IPS DF 6.9 (cell line): ENCODE data around the gene POLR1E.
"Not testable (repeated sequence)": the region's sequence is repeated elsewhere in the genome, so short reads cannot be mapped to it uniquely, and the experiment has no call there.

Experiments used
- DNase-seq: peaks from one replicate; pipeline ENCODE4 v3.0.0-alpha.2; 2013; ENCODE audit warnings: low read depth, low spot score
- H3K27ac ChIP-seq: one replicate; pipeline ENCODE4 v1.5.1; 2013; ENCODE audit warnings: low read length, control low read depth
- H3K27me3 ChIP-seq: 2 replicates; pipeline ENCODE4 v1.6.1; 2013; ENCODE audit warnings: mild to moderate bottlenecking, low read length; ENCODE audit not compliant: control insufficient read depth, insufficient read depth
- H3K36me3 ChIP-seq: 2 replicates; pipeline ENCODE4 v1.6.1; 2013; ENCODE audit warnings: low read length; ENCODE audit not compliant: control insufficient read depth, insufficient read depth
- H3K4me1 ChIP-seq: 2 replicates; pipeline ENCODE4 v1.6.1; 2013; ENCODE audit warnings: low read length; ENCODE audit not compliant: control insufficient read depth, insufficient read depth
- H3K4me3 ChIP-seq: 2 replicates; pipeline ENCODE4 v1.5.1; 2013; ENCODE audit warnings: mild to moderate bottlenecking, low read length
- H3K9me3 ChIP-seq: 2 replicates; pipeline ENCODE4 v1.6.1; 2013; ENCODE audit warnings: low read length, inconsistent platforms; ENCODE audit not compliant: control insufficient read depth, insufficient read depth
- WGBS: extraction: QIAGEN DNeasy Blood & Tissue Kit; methylation state at CpG from one replicate; pipeline ENCODE4 v1.1.7; 2013; ENCODE audit warnings: mixed read lengths, missing lambda C conversion rate; ENCODE audit not compliant: insufficient read length, insufficient coverage; 5-methylcytosine and 5-hydroxymethylcytosine counted together

Gene POLR1E

GRCh38 chr9:37514415-37514814 is 28.7 kb downstream of the POLR1E start:
- H3K36me3 ChIP-seq, H3K4me3 ChIP-seq, H3K27ac ChIP-seq, H3K27me3 ChIP-seq, H3K9me3 ChIP-seq, H3K4me1 ChIP-seq, DNase-seq: not testable (repeated sequence)
- WGBS, result no CpG with 5 or more reads among the region's 10 CpGs

- Histone ChIP-seq H3K4me3 (no peak overlapping the region), H3K9me3 (no peaks in the 10 kb centered on the region), H3K27ac (no peak overlapping the region), H3K4me1 (no peaks in the 10 kb centered on the region), H3K36me3 (no peaks in the 10 kb centered on the region), H3K27me3 (no peaks in the 10 kb centered on the region)
- no peak for DNase-seq
- no CpG with 5 or more reads among the region's 7 CpGs for whole genome bisulfite sequencing
Measured at GRCh38 chr9:37514999-37515398, 29.3 kb downstream of the POLR1E start.

- no peaks in the 10 kb centered on the region for H3K9me3 ChIP-seq
- no peaks in the 10 kb centered on the region for H3K4me1 ChIP-seq
- no peak overlapping the region for H3K27ac ChIP-seq
- WGBS, result no CpG with 5 or more reads among the region's 14 CpGs
- no peaks in the 10 kb centered on the region for H3K27me3 ChIP-seq
- no peak for DNase-seq
- H3K4me3 ChIP-seq, result no peak overlapping the region
- H3K36me3 ChIP-seq, result no peaks in the 10 kb centered on the region
Measured at GRCh38 chr9:37515620-37516258, 30.0 kb downstream of the POLR1E start.

GRCh38 chr9:37517923-37518322 is 32.2 kb downstream of the POLR1E start:
- Histone ChIP-seq H3K9me3 (no peaks in the 10 kb centered on the region), H3K36me3 (peaks cover 8% of the 10 kb centered on the region; the same call in 1 of the 2 replicates), H3K4me1 (no peaks in the 10 kb centered on the region), H3K4me3 (no peak overlapping the region), H3K27ac (no peak overlapping the region), H3K27me3 (no peaks in the 10 kb centered on the region)
- WGBS, result no CpG with 5 or more reads among the region's 13 CpGs
- DNase-seq, result no peak

- Histone ChIP-seq H3K36me3 (peaks cover 14% of the 10 kb centered on the region), H3K9me3 (no peaks in the 10 kb centered on the region), H3K4me3 (no peak overlapping the region), H3K27ac (no peak overlapping the region), H3K27me3 (no peaks in the 10 kb centered on the region), H3K4me1 (no peaks in the 10 kb centered on the region)
- no CpG with 5 or more reads among the region's 3 CpGs for whole genome bisulfite sequencing
- no peak for DNase-seq
Measured at GRCh38 chr9:37520641-37521040, 34.9 kb downstream of the POLR1E start.

- H3K27ac ChIP-seq, result no peak overlapping the region
- H3K9me3 ChIP-seq, result no peaks in the 10 kb centered on the region
- no CpG with 5 or more reads among the region's 10 CpGs for WGBS
- no peak for DNase-seq
- peaks cover 14% of the 10 kb centered on the region for H3K36me3 ChIP-seq
- no peaks in the 10 kb centered on the region for H3K27me3 ChIP-seq
- H3K4me3 ChIP-seq, result no peak overlapping the region
- H3K4me1 ChIP-seq, result no peaks in the 10 kb centered on the region
Measured at GRCh38 chr9:37521111-37521510, 35.4 kb downstream of the POLR1E start.

GRCh38 chr9:37522971-37523370 is 37.2 kb downstream of the POLR1E start:
- WGBS, result no CpG with 5 or more reads among the region's 2 CpGs
- no peaks in the 10 kb centered on the region for H3K27me3 ChIP-seq
- no peak overlapping the region for H3K4me3 ChIP-seq
- H3K4me1 ChIP-seq, result no peaks in the 10 kb centered on the region
- no peaks in the 10 kb centered on the region for H3K9me3 ChIP-seq
- no peak for DNase-seq
- no peak overlapping the region for H3K27ac ChIP-seq
- peaks cover 14% of the 10 kb centered on the region for H3K36me3 ChIP-seq

GRCh38 chr9:37523916-37524315 is 38.2 kb downstream of the POLR1E start:
- WGBS, result no CpG with 5 or more reads among the region's 6 CpGs
- no peak overlapping the region for H3K27ac ChIP-seq
- DNase-seq, result no peak
- no peaks in the 10 kb centered on the region for H3K4me1 ChIP-seq
- peaks cover 14% of the 10 kb centered on the region for H3K36me3 ChIP-seq
- H3K9me3 ChIP-seq, result no peaks in the 10 kb centered on the region
- H3K4me3 ChIP-seq, result no peak overlapping the region
- H3K27me3 ChIP-seq, result no peaks in the 10 kb centered on the region

- no CpG with 5 or more reads among the region's 18 CpGs for WGBS
- H3K9me3 ChIP-seq, result no peaks in the 10 kb centered on the region
- no peak overlapping the region for H3K4me3 ChIP-seq
- H3K4me1 ChIP-seq, result no peaks in the 10 kb centered on the region
- H3K36me3 ChIP-seq, result peaks cover 6% of the 10 kb centered on the region
- H3K27me3 ChIP-seq, result no peaks in the 10 kb centered on the region
- no peak overlapping the region for H3K27ac ChIP-seq
- no peak for DNase-seq
Measured at GRCh38 chr9:37528652-37529471, 43.1 kb downstream of the POLR1E start.

- Histone ChIP-seq H3K27me3 (no peaks in the 10 kb centered on the region), H3K4me1 (no peaks in the 10 kb centered on the region), H3K4me3 (no peak overlapping the region), H3K36me3 (no peaks in the 10 kb centered on the region), H3K9me3 (no peaks in the 10 kb centered on the region), H3K27ac (no peak overlapping the region)
- WGBS, result no CpG with 5 or more reads among the region's 13 CpGs
- no peak for DNase-seq
Measured at GRCh38 chr9:37531699-37532098, 46.0 kb downstream of the POLR1E start.
